ENCODE results near the gene PHF14. TPM values are rescaled to one million over a fixed set of nuclear protein-coding genes. Genes with fewer than 3 reads are reported as not detected.

Gene PHF14
- polyA plus RNA-seq, 1 donor from 2014 or later: 139 TPM

DNA sequence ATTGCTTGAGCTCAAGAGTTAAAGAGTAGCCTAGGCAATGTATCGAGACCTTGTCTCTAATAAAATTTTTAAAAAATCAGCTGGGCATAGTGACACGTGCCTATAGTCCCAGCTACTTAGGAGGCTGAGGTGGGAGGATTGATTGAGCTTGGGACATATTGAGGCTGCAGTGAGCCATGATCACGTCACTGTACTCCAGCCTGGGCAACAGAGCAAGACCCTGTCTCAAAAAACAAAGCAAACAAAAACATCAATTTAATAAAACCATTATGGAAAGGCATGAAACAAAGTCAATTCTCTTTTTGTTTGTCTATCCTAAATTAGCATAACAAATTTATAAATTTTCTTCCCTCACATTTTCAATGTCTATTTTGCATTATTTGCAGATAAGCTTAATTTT, 108.4 kb downstream of the PHF14 start:
- H3K4me2 ChIP-seq (ENCODE audit: low read length): no peak overlapping the region
- H3K79me2 ChIP-seq (replicated peaks; ENCODE audit: insufficient read depth, low read length): no peaks in the 10 kb centered on the region
- H3K27ac ChIP-seq (ENCODE audit: low read length): no peak overlapping the region

DNA sequence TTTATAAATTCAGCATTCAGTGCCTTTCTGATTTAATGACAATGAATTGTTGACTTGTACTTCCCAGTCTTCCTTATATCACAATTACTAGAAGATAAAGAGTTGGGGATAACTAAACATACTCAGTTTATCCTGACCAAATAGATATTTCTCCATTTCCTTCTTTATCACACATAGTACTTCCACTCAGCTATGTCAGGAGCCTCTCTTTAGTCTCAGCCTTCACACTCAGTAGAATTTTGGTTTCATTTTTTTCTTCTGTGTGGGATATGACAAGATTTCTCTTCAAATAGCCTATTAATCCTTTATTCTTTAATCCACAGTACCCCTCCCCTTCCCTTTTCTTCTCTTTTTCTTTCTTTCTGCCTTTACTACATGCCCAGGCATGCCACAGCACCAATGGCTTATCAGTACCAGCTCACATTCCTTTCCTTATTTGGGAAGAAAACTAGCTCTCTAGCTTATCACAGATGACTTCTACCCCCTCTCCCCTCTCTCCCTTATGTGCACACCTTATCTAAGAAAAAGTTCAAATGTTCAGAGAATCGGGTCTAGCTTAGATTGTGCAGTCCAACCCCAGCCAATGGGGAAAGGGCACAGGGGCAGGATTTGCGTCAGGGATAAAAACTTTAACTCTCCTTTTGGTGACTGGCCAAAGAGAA, 109.0 kb downstream of the PHF14 start:
- Histone ChIP-seq H3K9ac (ENCODE audit: low read length) (no peak overlapping the region), H3K4me2 (ENCODE audit: low read length) (no peak overlapping the region), H4K20me1 (ENCODE audit: insufficient read depth) (no peaks in the 10 kb centered on the region), H3K27me3 (ENCODE audit: insufficient read depth, low read depth, low read length) (no peaks in the 10 kb centered on the region), H2AFZ (ENCODE audit: low read depth, low read length) (no peak overlapping the region), H3K36me3 (ENCODE audit: insufficient read depth, low read length) (peaks cover 4% of the 10 kb centered on the region), H3F3A (ENCODE audit: insufficient read depth, low read length, poor library complexity, severe bottlenecking) (no peaks in the 10 kb centered on the region), H3K27ac (ENCODE audit: low read length) (no peak overlapping the region), H3K9me3 (ENCODE audit: low read length) (no peaks in the 10 kb centered on the region), H3K4me3 (ENCODE audit: low read length) (no peak overlapping the region), H3K9me2 (ENCODE audit: insufficient read depth, low read length) (no peaks in the 10 kb centered on the region), H3K79me2 (replicated peaks; ENCODE audit: insufficient read depth, low read length) (no peaks in the 10 kb centered on the region)
- TF ChIP-seq SMC3 (conservative IDR thresholded peaks at IDR 0.05; ENCODE audit: poor library complexity) (no peak), RAD21 (conservative IDR thresholded peaks at IDR 0.05) (no peak), EZH2 (IDR thresholded peaks at IDR 0.05; ENCODE audit: borderline replicate concordance, insufficient read depth, low read length, poor library complexity, severe bottlenecking) (no peak), TAF1 (IDR thresholded peaks at IDR 0.05; ENCODE audit: low read depth) (no peak), MXI1 (conservative IDR thresholded peaks at IDR 0.05; ENCODE audit: poor library complexity, severe bottlenecking) (no peak), POLR2AphosphoS5 (IDR thresholded peaks at IDR 0.05) (no peak), EP300 (conservative IDR thresholded peaks at IDR 0.05; ENCODE audit: poor library complexity, severe bottlenecking) (no peak)
- TF ChIP-seq, protein P1, sequence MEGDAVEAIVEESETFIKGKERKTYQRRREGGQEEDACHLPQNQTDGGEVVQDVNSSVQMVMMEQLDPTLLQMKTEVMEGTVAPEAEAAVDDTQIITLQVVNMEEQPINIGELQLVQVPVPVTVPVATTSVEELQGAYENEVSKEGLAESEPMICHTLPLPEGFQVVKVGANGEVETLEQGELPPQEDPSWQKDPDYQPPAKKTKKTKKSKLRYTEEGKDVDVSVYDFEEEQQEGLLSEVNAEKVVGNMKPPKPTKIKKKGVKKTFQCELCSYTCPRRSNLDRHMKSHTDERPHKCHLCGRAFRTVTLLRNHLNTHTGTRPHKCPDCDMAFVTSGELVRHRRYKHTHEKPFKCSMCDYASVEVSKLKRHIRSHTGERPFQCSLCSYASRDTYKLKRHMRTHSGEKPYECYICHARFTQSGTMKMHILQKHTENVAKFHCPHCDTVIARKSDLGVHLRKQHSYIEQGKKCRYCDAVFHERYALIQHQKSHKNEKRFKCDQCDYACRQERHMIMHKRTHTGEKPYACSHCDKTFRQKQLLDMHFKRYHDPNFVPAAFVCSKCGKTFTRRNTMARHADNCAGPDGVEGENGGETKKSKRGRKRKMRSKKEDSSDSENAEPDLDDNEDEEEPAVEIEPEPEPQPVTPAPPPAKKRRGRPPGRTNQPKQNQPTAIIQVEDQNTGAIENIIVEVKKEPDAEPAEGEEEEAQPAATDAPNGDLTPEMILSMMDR (IDR thresholded peaks at IDR 0.05; ENCODE audit: poor library complexity, severe bottlenecking): no peak
- TF ChIP-seq, protein P2, sequence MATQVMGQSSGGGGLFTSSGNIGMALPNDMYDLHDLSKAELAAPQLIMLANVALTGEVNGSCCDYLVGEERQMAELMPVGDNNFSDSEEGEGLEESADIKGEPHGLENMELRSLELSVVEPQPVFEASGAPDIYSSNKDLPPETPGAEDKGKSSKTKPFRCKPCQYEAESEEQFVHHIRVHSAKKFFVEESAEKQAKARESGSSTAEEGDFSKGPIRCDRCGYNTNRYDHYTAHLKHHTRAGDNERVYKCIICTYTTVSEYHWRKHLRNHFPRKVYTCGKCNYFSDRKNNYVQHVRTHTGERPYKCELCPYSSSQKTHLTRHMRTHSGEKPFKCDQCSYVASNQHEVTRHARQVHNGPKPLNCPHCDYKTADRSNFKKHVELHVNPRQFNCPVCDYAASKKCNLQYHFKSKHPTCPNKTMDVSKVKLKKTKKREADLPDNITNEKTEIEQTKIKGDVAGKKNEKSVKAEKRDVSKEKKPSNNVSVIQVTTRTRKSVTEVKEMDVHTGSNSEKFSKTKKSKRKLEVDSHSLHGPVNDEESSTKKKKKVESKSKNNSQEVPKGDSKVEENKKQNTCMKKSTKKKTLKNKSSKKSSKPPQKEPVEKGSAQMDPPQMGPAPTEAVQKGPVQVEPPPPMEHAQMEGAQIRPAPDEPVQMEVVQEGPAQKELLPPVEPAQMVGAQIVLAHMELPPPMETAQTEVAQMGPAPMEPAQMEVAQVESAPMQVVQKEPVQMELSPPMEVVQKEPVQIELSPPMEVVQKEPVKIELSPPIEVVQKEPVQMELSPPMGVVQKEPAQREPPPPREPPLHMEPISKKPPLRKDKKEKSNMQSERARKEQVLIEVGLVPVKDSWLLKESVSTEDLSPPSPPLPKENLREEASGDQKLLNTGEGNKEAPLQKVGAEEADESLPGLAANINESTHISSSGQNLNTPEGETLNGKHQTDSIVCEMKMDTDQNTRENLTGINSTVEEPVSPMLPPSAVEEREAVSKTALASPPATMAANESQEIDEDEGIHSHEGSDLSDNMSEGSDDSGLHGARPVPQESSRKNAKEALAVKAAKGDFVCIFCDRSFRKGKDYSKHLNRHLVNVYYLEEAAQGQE (IDR thresholded peaks at IDR 0.05; ENCODE audit: borderline replicate concordance): no peak

More for the DNA sequence above, 108.4 kb downstream of the PHF14 start:
- Histone ChIP-seq H3K9me2 (ENCODE audit: insufficient read depth, low read length) (no peaks in the 10 kb centered on the region), H4K20me1 (ENCODE audit: insufficient read depth) (no peaks in the 10 kb centered on the region), H3F3A (ENCODE audit: insufficient read depth, low read length, poor library complexity, severe bottlenecking) (no peaks in the 10 kb centered on the region), H3K27me3 (ENCODE audit: insufficient read depth, low read depth, low read length) (no peaks in the 10 kb centered on the region), H3K9ac (ENCODE audit: low read length) (no peak overlapping the region), H3K9me3 (ENCODE audit: low read length) (no peaks in the 10 kb centered on the region), H3K4me3 (ENCODE audit: low read length) (no peak overlapping the region), H2AFZ (ENCODE audit: low read depth, low read length) (no peak overlapping the region), H3K36me3 (ENCODE audit: insufficient read depth, low read length) (peaks cover 4% of the 10 kb centered on the region)
- no peak for TF ChIP-seq SMC3 (conservative IDR thresholded peaks at IDR 0.05; ENCODE audit: poor library complexity)
- no peak for TF ChIP-seq MXI1 (conservative IDR thresholded peaks at IDR 0.05; ENCODE audit: poor library complexity, severe bottlenecking)
- no peak for TF ChIP-seq POLR2AphosphoS5 (IDR thresholded peaks at IDR 0.05)
- no peak for TF ChIP-seq EZH2 (IDR thresholded peaks at IDR 0.05; ENCODE audit: borderline replicate concordance, insufficient read depth, low read length, poor library complexity, severe bottlenecking)
- no peak for TF ChIP-seq EP300 (conservative IDR thresholded peaks at IDR 0.05; ENCODE audit: poor library complexity, severe bottlenecking)
- TF ChIP-seq, protein P1 (IDR thresholded peaks at IDR 0.05; ENCODE audit: poor library complexity, severe bottlenecking): no peak
- TF ChIP-seq RAD21 (conservative IDR thresholded peaks at IDR 0.05): no peak
- TF ChIP-seq, protein P2 (IDR thresholded peaks at IDR 0.05; ENCODE audit: borderline replicate concordance): no peak
- no peak for TF ChIP-seq TAF1 (IDR thresholded peaks at IDR 0.05; ENCODE audit: low read depth)
